ENCODE results near the gene CDK6.
"Not testable (repeated sequence)": the region's sequence is repeated elsewhere in the genome, so short reads cannot be mapped to it uniquely, and the experiment has no call there.

CDK6 gene

GRCh38 chr7:92836489-92836999 lies at the start of gene CDK6:
CDK6 (minus strand) TSS chr7:92836573; CDS start chr7:92833323, 3,250 bp downstream.
- peak; percentile 69 for DNase-seq

- not testable (repeated sequence) for DNase-seq
These were observed 49.7 kb upstream of the CDK6 start for GRCh38 chr7:92886039-92886438.

GRCh38 chr7:92884218-92884617 lies 47.8 kb upstream of the CDK6 start:
- no peak for DNase-seq

GRCh38 chr7:92882760-92883159 lies 46.4 kb upstream of the CDK6 start:
- DNase-seq = no peak

- DNase-seq = no peak
These were observed 44.7 kb upstream of the CDK6 start for GRCh38 chr7:92881091-92881485.

GRCh38 chr7:92880212-92881090 lies 44.1 kb upstream of the CDK6 start:
- DNase-seq = peak; percentile 13

DNA sequence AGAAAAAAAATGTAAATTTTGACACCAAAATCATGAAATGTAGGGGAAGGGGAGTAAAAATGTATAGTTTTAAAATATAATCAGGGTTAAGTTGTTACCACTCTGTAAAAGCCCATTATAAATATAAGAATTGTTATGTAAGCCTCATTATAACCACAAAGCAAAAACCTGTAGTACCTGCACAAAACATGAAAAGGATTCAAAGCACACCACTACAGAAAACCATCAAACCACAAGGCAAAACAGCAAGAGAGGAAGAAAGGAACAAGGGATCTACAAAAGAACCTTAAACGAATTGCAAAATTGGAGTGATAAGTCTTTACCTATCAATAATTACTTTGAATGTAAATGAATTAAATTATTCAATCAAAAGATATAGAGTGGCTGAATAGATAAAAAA lies 41.0 kb upstream of the CDK6 start:
- DNase-seq = no peak

GRCh38 chr7:92876836-92877235 lies 40.5 kb upstream of the CDK6 start:
- no peak for DNase-seq

GRCh38 chr7:92875719-92876118 lies 39.3 kb upstream of the CDK6 start:
- DNase-seq = peak; percentile 10

GRCh38 chr7:92875173-92875572 lies 38.8 kb upstream of the CDK6 start:
- no peak for DNase-seq

DNA sequence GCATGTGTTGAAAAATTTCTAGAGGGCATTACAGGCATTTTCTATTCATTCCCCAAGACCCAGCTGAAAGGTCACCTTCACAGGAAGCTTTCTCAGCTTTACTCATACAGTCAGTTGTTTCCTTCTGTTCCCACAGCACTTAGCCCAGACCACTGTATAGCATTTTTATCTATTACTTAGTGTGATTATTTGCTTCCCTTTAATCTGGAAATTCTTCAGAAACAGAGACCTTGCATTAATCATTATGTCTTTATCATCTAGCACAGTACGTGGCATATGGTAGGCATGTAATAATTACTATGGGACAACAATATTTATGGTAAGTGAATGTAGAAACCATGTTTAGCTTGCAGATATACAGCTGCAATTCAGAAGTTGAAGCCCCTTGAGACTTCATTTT lies 38.2 kb upstream of the CDK6 start:
- no peak for DNase-seq

- DNase-seq = peak; percentile 5
These were observed 37.4 kb upstream of the CDK6 start for GRCh38 chr7:92873776-92874175.

DNA sequence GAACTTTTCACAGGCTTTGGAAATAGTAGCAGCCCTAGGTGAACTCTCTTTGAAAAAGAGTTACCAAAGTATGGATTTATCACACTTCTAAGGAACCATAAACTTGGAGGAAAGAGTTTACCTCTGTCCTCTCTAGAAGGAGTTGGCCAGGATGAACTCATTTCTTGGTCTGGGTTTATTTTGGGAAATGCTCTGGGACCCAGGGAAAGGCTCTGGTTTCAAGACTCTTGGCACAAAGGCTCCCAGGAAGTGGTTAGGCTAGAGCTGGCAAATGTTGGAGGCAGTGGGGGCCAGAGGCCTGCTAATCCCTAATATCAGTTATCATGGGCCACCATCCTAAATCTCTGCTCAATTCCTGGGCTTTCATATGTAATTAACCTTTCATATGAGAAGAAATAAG lies 36.3 kb upstream of the CDK6 start:
- peak; percentile 28 for DNase-seq

DNA sequence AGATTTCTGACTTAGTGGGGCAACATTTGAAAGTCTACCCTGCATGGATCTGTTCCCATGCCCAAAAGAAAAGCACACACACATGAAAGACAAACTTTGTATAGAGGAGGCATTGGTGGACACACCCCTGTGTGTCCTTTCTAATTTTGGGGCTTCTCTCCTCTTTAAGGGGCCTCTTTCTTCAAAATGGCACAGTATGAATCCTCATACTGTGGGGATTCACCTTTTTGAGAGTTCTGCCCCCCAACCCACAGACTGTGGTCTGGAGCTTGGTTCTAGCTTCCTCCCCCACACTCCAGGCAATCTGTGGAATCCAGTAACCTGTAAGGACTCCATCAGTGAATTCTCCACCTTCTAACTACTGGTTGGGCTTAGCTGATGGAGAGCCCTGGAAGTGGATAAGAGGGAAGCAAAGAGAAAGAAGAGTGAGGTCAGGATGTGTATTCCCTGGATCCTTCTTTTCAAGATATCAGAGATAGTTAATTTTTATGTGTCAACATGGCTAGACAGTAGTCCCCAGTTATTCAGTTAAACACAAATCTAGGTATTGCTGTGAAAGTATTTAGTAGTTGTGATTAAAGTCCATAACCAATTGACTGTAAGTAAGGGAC lies 32.4 kb upstream of the CDK6 start:
- no peak for DNase-seq

DNA sequence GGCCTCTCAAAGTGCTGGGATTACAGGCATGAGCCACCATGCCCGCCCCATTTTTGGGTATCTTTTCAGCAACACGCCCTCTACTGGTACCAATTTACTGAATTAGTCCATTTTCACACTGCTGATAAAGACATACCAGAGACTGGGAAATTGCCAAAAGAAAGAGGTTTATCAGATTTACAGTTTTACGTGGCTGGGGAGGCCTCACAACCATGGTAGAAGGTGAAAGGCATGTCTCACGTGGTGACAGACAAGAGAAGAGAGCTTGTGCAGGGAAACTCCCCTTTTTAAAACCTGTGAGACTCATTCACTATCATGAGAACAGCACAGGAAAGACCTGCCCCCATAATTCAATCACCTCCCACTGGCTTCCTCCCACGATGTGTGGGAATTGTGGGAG lies 27.8 kb upstream of the CDK6 start:
- not testable (repeated sequence) for DNase-seq

DNA sequence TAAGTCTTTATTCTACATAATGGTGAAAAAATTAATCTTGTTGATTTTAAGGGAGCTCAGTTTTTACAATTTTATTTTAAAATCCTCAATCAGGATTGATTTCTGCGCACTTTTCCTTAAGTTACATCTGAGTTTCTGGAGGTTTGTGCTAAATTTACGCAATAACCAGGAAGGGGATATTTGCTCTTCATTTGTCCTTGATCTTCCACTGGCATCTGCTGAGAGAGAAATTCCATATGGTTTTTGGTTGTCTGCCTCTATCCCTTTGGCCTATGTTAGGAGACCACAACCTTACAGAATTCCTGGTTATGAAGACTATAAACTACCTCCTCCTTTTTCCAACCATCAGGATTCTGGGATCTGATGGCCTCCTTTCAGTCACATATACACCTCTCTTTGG lies 20.1 kb upstream of the CDK6 start:
- no peak for DNase-seq

- no peak for DNase-seq
These were observed 18.3 kb upstream of the CDK6 start for GRCh38 chr7:92854501-92855238.

DNA sequence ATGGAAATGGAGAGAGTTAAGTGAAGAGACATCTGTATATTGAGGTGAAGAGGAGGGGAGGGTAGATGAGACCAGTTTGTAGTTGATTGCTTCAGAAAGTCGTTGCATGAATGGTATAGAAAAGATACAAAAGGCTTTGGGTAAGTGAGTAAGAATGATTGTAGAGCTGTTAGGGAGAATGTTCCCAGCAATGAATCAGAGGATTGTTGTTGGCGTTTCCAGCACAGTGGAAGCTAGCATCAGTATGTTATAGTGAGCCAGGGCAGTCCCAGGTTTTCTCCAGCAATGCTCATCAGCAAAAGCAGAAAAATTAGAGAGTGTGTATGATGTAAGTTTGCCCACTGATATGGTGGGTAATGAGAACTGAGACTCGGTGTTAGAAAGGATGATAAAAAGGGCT lies 15.4 kb upstream of the CDK6 start:
- no peak for DNase-seq

- DNase-seq = no peak
These were observed 14.1 kb upstream of the CDK6 start for GRCh38 chr7:92850516-92850915.

DNA sequence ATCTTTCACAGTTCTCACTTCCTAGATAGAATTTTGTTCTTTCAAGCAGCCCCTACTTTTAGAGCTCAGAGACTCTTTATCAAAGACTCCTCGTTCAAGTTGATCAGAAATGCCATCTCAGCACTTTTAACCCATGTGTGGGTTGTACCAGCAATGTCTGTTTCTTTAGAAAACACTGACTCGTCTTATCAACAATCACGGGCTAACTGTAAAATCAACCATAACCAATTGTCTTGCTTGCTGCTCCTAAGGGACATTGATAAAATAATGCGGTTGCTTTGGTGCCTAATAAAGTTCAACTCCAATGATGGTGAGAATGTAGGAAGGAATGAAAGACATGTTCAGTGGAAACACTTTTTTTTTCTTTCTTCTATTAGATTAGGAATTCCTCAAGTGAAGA lies 12.9 kb upstream of the CDK6 start:
- DNase-seq = no peak

DNA sequence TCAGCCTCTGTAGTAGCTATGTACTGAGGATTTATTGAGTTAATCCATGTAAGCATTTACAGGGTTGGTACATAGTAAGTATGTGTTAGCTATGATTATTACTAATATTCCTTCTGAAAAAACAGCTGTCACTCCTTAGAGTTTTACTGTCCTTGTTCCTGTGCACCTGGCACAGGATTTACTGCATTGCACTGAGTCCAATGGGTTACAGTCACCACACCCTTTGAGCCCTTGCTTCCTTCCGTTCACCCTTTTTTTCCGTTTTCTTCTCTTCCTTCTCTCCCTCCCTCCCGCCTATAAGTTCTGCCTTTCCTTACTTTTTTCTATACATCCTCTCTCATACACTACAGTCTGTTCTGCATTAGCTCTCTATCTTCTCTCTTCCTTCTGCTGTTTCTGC lies 12.5 kb upstream of the CDK6 start:
- DNase-seq = no peak

DNA sequence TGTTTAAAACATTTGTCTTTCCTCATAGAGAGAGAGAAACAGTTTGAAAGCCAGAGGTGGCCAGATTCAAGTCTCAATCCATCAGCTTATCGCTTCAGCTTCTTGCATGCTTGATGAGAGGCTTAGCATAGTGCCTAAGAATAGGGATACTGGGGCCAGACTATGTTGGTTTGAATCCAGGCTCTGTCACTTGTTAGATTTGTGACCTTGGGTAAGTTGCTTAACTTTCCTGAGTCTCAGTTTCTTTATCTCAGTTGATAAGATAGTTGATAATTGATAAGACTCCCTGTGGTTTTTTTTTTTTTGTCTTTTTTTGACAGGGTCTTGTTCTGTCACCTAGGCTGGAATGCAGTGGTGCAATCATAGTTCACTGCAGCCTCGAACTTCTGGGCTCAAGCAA lies 12.1 kb upstream of the CDK6 start:
- DNase-seq = no peak

DNA sequence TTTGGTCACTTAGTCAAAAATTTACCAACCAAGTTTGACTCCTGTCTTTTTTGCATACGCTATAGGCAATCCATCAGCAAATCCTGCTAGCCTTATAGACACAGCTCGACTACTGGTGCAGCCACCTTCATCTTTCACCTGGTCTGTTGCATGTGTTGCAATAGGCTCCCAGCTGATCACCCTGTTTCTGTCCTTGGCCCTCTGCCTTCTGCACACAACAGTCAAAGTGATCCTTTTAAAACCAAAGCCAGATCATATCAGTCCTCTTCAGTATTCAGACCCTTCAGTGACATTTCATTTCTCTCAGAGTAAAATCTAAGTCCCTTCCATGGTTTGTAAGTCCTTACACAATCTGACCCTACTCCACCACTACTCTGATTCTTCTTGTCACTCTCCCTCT lies 10.9 kb upstream of the CDK6 start:
- no peak for DNase-seq

GRCh38 chr7:92845736-92846135 lies 9.4 kb upstream of the CDK6 start:
- DNase-seq = no peak
